AML-193 (cell line): ENCODE data around the gene PIP5K1C.

Experiments used
- DNase-seq, 2 experiments: peaks; one replicate each; lab custom pipeline; 2025; lab: John Stamatoyannopoulos, UW

Gene PIP5K1C

GRCh38 chr19:3694361-3695123 is 5.7 kb downstream of the PIP5K1C start:
- no peak for DNase-seq

- DNase-seq, result no peak
Observed at GRCh38 chr19:3693025-3693925, 7.0 kb downstream of the PIP5K1C start.

DNA sequence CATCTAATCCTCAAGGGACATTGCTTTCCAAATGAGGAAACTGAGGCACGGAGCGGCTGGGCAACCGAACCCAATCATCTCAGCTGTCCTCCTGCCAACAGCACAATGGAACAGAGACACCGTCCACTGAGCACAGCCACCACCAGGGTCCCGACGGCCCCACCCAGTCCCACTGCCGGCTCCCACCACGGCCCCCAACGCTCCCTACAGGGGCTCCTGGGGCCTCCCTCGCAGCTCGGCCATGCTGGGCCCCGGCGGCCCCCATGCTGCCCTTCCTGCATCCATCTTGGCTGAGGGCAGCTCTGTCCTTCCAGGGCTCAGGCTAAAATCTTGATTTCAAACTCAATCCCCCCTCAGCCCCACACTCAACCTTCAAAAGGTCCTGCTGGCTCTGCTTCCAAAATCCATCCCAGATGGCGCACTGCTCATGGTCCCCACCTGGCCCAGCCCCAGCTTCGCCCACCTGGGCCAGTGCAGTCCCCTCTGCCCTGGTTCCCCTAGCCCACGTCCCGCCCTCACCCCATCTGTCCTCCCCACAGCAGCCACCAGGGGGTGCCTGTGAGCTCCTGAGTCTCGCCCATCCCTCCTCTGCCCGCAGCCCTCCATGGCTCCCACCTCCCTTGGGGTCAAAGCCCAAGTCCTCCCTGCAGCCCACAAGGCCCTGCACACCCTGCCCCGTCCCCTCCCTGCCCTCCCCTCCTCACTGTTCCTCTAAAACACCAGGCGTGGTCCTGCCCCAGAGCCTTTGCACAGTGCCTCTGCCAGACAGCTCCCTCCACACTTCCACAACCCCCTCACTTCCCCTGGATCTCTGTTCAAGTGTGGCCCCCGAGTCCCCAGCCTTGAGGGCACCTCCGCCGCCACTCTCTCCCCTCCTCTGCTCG is 7.9 kb downstream of the PIP5K1C start:
- no peak for DNase-seq

DNA sequence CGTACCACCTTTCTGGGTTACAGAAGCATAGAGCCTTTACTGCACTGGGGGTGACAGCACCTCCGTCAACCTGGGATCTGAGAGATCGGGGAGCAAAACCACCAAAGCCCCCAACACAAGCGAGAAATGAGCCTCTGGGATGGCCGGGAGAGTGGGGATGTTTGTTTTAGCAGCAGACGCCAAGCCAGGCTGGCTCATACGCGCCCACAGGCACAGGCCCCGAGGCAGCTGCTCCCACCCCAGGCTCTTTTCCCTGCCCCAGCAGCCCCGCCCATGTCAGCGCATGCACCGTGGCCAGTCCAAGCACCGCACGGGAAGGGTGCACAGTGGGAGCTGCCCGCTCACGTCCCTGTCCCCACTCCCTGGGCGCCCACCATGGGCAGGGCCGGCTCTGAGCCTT is 8.5 kb downstream of the PIP5K1C start:
- DNase-seq, result no peak

DNA sequence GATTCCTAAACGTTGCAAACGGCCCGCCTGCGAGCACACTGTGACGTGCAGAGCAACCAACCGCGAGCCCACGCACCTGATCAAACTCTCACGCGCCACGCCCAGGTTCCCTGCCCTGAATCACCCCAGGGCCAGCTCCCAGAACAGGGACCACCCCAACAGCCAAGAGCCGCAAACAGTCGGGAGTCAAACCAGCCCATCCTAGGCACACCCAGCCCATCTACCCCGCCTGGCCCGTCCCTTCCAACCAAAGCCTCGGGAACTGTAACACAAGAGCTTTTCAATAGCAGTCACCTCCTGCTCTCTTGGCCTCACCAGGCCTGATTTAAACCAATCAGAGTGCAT is 8.9 kb downstream of the PIP5K1C start:
- DNase-seq, result no peak

DNA sequence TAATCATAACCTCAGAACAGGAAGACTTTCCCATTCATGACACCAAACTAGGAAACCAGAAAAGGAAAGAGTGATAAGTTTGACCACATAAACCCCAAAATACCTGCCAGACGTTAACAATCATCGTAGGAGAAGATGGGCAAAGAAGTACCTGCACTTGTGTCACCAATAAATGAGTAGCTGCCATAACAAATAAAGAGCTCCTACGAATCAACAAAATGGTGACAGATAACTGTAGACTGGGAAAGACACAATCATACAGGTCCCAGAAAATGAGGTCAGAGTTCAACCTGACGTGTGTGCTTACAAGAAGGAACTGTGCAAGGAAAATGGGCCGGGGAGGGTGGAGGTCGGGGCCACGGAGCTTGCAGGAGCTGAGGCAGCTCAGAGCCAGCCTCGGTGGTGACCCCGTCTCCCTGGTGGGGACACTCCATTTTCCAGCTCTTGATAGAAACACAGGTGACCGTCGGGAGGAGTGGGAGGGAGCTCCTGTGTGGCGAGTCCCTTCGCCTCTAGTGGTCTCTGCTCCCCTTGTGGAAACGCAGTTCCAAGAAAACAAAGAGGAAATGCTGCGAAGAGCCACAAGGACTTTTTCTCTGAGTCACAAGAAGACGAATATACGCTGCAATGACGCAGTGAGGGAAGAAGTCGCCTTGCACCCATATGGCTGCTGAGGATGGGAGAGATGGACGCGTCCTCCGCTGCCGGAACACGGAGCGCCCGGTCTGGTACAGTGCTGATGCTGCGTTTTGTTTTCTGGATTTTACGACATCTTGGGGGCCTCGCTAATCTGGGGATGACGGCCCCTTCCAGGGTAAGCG is 9.5 kb downstream of the PIP5K1C start:
- no peak for DNase-seq

DNA sequence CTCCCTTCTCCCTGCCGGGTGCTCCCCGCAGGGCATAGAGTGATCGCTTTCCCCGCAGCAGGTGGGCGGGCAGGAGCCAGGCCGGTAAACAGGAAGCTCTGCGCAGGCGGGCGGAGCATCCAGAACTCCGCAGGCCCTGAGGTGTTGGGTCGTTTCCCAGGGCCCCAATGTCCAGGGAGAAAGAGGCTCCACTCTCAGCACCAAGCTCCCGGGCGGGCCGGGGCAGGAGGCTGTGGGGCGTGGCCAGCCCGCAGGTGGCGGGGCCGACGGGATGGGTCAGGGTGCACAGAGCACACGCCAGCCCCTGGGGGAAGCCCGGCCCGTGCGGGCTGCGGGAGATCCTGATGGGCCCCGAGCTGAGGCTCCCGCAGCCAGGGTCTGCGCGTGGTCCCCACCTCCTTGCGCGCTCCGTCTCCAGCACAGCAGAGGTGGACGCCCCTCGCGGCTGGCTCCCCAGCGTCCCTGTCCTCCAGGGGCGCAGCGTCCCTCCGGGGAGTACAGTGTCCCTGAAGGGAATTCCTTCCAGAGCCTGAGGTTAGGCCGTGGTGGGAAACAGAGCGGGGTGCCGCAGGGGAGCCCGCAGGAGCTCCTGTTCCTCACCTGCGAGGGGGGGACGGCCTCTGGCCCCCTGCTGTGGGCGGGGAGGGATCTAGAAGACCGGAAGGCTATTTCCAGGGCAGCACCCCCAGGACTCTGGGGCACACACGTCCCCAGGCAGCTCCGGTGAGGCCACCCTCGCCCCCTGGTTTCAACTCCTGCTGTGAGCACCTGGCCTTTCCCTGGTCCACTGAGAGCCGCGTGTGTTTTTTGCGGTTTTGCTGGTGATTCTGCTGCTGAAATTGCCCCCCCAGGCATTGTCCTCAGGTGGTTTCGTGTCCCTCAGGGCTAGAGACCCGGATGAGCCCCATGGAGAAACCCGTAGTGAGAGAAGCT is 12.2 kb downstream of the PIP5K1C start:
- DNase-seq, result no peak

GRCh38 chr19:3687393-3687773 is 12.9 kb downstream of the PIP5K1C start:
- no peak for DNase-seq

- DNase-seq, result no peak
Observed at GRCh38 chr19:3684817-3685410, 15.4 kb downstream of the PIP5K1C start.

GRCh38 chr19:3684054-3684816 is 16.0 kb downstream of the PIP5K1C start:
- DNase-seq, result no peak

DNA sequence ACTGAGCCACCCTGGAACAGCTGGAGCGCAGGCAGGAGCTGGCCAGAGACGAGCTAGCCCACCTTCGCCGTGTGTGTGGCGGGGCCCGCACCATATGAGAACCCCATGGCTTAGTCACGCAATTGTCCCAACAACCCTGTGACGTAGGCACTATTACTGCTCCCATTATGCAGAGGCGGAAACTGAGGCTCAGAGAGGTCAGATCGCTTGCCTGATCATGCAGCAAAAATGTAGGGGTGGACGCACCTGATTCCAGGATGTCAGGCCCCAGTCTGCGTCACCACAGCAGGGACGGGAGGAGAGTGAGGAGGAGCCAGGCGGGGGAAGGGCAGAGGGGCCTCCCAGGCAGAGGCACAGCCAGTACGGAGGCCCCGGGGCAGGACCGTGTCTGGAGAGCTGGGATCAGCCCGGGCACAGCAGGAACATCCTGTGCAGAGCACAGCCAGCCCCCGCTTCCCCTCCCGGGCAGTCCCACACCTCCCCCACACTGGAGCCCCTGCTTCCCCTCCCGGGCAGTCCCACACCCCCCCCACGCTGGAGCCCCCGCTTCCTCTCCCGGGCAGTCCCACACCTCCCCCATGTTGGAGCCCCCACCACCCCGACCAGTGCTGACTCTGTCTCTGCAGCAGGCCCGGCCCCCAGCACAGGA is 16.7 kb downstream of the PIP5K1C start:
- no peak for DNase-seq

- no peak for DNase-seq
Observed at GRCh38 chr19:3682741-3683404, 17.4 kb downstream of the PIP5K1C start.

GRCh38 chr19:3682286-3682685 is 18.0 kb downstream of the PIP5K1C start:
- DNase-seq, result no peak

DNA sequence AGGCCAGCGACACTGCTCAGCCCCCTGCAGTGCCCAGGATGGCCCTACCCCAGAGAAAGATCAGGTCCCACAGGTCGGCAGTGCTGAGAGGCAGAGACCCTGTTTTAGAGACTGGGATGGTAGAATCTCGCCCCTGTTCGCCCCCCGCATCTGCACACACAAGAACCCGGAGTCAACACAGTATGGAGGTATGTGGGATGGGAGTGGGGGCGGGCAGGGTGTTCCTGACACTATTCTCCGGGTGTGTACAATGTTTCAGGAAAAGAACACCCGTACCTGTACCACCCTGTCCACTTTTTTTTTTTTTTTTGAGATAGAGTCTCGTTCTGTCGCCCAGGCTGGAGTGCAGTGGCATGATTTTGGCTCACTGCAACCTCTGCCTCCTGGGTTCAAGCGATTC is 19.3 kb downstream of the PIP5K1C start:
- DNase-seq, result no peak

GRCh38 chr19:3679581-3679980 is 20.7 kb downstream of the PIP5K1C start:
- DNase-seq, result no peak

- DNase-seq, result no peak
Observed at GRCh38 chr19:3679138-3679537, 21.1 kb downstream of the PIP5K1C start.

- no peak for DNase-seq
Observed at GRCh38 chr19:3678188-3678587, 22.1 kb downstream of the PIP5K1C start.
